Measurements from ENCODE around the gene CRELD2. TPM values are rescaled to one million over a fixed set of nuclear protein-coding genes. Genes with fewer than 3 reads are reported as not detected.
A peak's percentile ranks its signal among the peaks of the same experiment; 100 is the strongest.

The CRELD2 gene
- total and polyA plus RNA-seq, 8 donors: 28.5 to 79.7 (median 34.1) TPM

DNA sequence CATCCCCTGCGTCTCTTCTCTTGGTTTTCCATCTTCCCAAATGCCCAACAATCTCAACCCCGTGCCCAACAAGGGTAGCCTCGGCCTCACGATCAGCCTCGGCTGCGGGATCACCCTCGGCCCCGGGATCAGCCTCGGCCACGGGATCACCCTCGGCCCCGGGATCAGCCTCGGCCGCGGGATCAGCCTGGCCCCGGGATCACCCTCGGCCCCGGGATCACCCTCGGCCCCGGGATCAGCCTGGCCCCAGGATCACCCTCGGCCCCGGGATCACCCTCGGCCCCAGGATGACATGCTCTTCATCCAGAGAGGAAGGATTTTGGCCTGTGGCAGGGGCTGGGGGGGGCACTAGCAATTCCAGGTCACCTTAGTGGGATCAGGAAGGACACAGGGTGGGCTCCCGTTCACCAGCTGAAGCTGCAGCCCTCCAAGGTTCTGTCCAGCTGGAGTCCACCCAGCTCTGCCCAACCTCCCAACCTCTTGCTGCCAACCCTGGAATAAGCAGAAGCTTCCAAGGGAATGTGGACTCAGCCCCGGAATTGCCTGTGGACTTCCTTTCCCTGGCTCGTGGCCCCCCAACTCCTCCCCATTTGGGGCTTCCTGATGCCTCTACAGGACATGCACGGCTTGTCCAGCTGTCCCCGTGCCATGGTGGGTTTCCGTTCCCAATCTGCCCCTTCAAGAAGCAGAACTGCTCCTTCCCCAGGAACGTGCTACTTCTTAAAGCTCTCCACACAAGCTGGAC, 6.4 kb upstream of the CRELD2 start:
- no peak for DNase-seq
- Histone ChIP-seq H3K27ac (no peak overlapping the region), H3K27me3 (no peaks in the 10 kb centered on the region), H3K4me3 (no peak overlapping the region), H3K9me3 (no peaks in the 10 kb centered on the region), H3K4me1 (peaks cover under 1 to 4% of the 10 kb centered on the region in 2 donors), H3K36me3 (peaks cover 0 to 69% of the 10 kb centered on the region in 2 donors)
- intact Hi-C loops (cut with DNase I): loop anchor here in 1 of 2 donors (10.0 kb wide), 1 partner anchor 137 kb away; no protein-coding TSS in a partner anchor
- TF ChIP-seq, protein P1, sequence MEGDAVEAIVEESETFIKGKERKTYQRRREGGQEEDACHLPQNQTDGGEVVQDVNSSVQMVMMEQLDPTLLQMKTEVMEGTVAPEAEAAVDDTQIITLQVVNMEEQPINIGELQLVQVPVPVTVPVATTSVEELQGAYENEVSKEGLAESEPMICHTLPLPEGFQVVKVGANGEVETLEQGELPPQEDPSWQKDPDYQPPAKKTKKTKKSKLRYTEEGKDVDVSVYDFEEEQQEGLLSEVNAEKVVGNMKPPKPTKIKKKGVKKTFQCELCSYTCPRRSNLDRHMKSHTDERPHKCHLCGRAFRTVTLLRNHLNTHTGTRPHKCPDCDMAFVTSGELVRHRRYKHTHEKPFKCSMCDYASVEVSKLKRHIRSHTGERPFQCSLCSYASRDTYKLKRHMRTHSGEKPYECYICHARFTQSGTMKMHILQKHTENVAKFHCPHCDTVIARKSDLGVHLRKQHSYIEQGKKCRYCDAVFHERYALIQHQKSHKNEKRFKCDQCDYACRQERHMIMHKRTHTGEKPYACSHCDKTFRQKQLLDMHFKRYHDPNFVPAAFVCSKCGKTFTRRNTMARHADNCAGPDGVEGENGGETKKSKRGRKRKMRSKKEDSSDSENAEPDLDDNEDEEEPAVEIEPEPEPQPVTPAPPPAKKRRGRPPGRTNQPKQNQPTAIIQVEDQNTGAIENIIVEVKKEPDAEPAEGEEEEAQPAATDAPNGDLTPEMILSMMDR (IDR thresholded peaks at IDR 0.05): no peak
- no peak for ATAC-seq

- no peak for ATAC-seq
- H3K27me3 ChIP-seq: no peaks in the 10 kb centered on the region
- intact Hi-C loops (cut with DNase I): loop anchor here in 1 of 2 donors (10.0 kb wide), 1 partner anchor 138 kb away; no protein-coding TSS in a partner anchor
- H3K4me1 ChIP-seq: peaks cover 6 to 13% of the 10 kb centered on the region in 2 donors
- TF ChIP-seq, protein P1 (IDR thresholded peaks at IDR 0.05): no peak
- H3K36me3 ChIP-seq: peaks cover 0 to 60% of the 10 kb centered on the region in 2 donors
- H3K4me3 ChIP-seq: no peak overlapping the region
- H3K27ac ChIP-seq: no peak overlapping the region
- H3K9me3 ChIP-seq: no peaks in the 10 kb centered on the region
- DNase-seq: no peak
These were observed 5.4 kb upstream of the CRELD2 start for GRCh38 chr22:49913026-49913425.

GRCh38 chr22:49913446-49913845, 5.0 kb upstream of the CRELD2 start:
- DNase-seq: no peak

GRCh38 chr22:49914256-49914655, 4.2 kb upstream of the CRELD2 start:
- Histone ChIP-seq H3K27ac (no peak overlapping the region), H3K4me1 (peaks cover 10 to 18% of the 10 kb centered on the region in 2 donors), H3K36me3 (peaks cover 0 to 47% of the 10 kb centered on the region in 2 donors), H3K9me3 (no peaks in the 10 kb centered on the region), H3K4me3 (no peak overlapping the region), H3K27me3 (no peaks in the 10 kb centered on the region)
- intact Hi-C loops (cut with DNase I): loop anchor here in 1 of 2 donors (10.0 kb wide), 1 partner anchor 139 kb away; no protein-coding TSS in a partner anchor
- TF ChIP-seq, protein P1 (IDR thresholded peaks at IDR 0.05): no peak
- DNase-seq (peak in 1 of 4 donors; percentile 64), ATAC-seq (no peak)

More at GRCh38 chr22:49913446-49913845, 5.0 kb upstream of the CRELD2 start:
- Histone ChIP-seq H3K36me3 (peaks cover 0 to 55% of the 10 kb centered on the region in 2 donors), H3K4me3 (no peak overlapping the region), H3K27me3 (no peaks in the 10 kb centered on the region), H3K9me3 (no peaks in the 10 kb centered on the region), H3K27ac (no peak overlapping the region), H3K4me1 (peaks cover 6 to 13% of the 10 kb centered on the region in 2 donors)
- intact Hi-C loops (cut with DNase I): loop anchor here in 1 of 2 donors (10.0 kb wide), 1 partner anchor 139 kb away; no protein-coding TSS in a partner anchor
- TF ChIP-seq, protein P1 (IDR thresholded peaks at IDR 0.05): no peak
- ATAC-seq: no peak

DNA sequence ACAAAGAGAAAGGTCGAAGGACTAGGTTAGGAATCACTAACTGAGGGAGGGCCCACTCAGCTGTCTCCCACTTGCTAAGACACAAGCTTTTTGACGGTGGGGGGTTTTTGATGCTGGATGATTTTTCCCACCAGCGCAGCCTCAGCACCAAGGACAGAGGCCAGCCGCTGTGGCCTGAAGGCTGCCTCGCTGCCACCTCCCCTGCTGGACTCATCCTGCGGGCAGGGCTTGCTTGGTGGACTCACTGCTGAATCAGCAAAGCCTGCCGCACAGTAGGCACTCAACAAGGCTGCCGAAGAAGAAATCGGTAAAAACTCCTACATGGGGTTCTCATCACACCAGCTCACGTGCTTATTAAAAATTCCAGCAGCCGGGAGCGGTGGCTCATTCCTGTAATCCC, 2.8 kb upstream of the CRELD2 start:
- Histone ChIP-seq H3K4me1 (peaks cover 13 to 30% of the 10 kb centered on the region in 2 donors), H3K4me3 (no peak overlapping the region), H3K27ac (no peak overlapping the region), H3K36me3 (peaks cover 0 to 39% of the 10 kb centered on the region in 2 donors), H3K9me3 (no peaks in the 10 kb centered on the region), H3K27me3 (no peaks in the 10 kb centered on the region)
- peak in 1 of 4 donors; percentile 49 for DNase-seq
- intact Hi-C loops (cut with DNase I): loop anchor here in 1 of 2 donors (10.0 kb wide), 1 partner anchor 141 kb away; no protein-coding TSS in a partner anchor
- TF ChIP-seq, protein P1 (IDR thresholded peaks at IDR 0.05): no peak
- no peak for ATAC-seq
